ENCODE measurements around the gene ZNF597.

GRCh38 chr16:3401719-3402397 is 41.4 kb downstream of the ZNF597 start:
- no peak for TF ChIP-seq EZH2 (optimal IDR thresholded peaks at IDR 0.05; ENCODE audit: low read depth, low read length)
- TF ChIP-seq CTCF (IDR thresholded peaks at IDR 0.05; ENCODE audit: low read length): no peak
